OCI-LY1 (cell line): ENCODE results near the gene CELA3B.

Experiments
- EZH2 ChIP-seq: fragments of 200-600 bp; sonication (generic), shearing (Covaris generic); IDR thresholded peaks from 2 replicates; pipeline ENCODE4 v1.8.0; 2017; ENCODE audit warnings: borderline replicate concordance, mixed run types, mild to moderate bottlenecking, antibody characterized with exemption, low read length, moderate library complexity, mixed read lengths
- TF ChIP-seq, protein P1 (sequence below): fragments of 200-600 bp; sonication (generic), shearing (Covaris generic); IDR thresholded peaks from 2 replicates; pipeline ENCODE4 v1.5.1; 2017; ENCODE audit warnings: mild to moderate bottlenecking, antibody characterized with exemption, low read length, moderate library complexity, mixed read lengths

DNA sequence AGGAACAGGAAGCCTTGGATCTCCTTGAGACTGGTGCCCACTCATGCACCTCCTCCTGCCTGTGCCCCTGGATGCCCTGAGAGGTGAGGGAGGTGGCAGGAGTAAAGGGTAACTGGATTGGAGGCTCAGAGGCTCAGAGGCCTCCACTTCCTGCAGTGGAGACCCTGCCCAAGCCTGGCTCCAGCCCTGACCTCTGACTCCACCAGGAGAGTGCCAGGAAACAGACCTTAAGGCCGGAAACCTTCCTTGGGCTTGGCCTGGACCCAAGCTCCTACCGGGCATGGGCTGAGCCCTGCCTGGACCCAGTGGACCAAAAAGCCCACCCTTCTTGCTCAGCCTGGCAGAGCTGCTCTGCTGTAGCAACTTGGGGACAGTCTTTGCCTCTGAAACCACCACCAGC, 15.0 kb upstream of the CELA3B start:
- TF ChIP-seq EZH2: no peak
- TF ChIP-seq, protein P1, sequence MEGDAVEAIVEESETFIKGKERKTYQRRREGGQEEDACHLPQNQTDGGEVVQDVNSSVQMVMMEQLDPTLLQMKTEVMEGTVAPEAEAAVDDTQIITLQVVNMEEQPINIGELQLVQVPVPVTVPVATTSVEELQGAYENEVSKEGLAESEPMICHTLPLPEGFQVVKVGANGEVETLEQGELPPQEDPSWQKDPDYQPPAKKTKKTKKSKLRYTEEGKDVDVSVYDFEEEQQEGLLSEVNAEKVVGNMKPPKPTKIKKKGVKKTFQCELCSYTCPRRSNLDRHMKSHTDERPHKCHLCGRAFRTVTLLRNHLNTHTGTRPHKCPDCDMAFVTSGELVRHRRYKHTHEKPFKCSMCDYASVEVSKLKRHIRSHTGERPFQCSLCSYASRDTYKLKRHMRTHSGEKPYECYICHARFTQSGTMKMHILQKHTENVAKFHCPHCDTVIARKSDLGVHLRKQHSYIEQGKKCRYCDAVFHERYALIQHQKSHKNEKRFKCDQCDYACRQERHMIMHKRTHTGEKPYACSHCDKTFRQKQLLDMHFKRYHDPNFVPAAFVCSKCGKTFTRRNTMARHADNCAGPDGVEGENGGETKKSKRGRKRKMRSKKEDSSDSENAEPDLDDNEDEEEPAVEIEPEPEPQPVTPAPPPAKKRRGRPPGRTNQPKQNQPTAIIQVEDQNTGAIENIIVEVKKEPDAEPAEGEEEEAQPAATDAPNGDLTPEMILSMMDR: no peak
